Measurements from ENCODE around the gene HTT-AS.

Gene HTT-AS

DNA sequence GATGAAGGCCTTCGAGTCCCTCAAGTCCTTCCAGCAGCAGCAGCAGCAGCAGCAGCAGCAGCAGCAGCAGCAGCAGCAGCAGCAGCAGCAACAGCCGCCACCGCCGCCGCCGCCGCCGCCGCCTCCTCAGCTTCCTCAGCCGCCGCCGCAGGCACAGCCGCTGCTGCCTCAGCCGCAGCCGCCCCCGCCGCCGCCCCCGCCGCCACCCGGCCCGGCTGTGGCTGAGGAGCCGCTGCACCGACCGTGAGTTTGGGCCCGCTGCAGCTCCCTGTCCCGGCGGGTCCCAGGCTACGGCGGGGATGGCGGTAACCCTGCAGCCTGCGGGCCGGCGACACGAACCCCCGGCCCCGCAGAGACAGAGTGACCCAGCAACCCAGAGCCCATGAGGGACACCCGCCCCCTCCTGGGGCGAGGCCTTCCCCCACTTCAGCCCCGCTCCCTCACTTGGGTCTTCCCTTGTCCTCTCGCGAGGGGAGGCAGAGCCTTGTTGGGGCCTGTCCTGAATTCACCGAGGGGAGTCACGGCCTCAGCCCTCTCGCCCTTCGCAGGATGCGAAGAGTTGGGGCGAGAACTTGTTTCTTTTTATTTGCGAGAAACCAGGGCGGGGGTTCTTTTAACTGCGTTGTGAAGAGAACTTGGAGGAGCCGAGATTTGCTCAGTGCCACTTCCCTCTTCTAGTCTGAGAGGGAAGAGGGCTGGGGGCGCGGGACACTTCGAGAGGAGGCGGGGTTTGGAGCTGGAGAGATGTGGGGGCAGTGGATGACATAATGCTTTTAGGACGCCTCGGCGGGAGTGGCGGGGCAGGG lies 711 bp upstream of the HTT-AS start:
- no peak for TF ChIP-seq GATA3 (IDR thresholded peaks at IDR 0.05; ENCODE audit: low read depth, low read length)
- TF ChIP-seq GATA2 (IDR thresholded peaks at IDR 0.05; ENCODE audit: low read depth, low read length), result no peak

DNA sequence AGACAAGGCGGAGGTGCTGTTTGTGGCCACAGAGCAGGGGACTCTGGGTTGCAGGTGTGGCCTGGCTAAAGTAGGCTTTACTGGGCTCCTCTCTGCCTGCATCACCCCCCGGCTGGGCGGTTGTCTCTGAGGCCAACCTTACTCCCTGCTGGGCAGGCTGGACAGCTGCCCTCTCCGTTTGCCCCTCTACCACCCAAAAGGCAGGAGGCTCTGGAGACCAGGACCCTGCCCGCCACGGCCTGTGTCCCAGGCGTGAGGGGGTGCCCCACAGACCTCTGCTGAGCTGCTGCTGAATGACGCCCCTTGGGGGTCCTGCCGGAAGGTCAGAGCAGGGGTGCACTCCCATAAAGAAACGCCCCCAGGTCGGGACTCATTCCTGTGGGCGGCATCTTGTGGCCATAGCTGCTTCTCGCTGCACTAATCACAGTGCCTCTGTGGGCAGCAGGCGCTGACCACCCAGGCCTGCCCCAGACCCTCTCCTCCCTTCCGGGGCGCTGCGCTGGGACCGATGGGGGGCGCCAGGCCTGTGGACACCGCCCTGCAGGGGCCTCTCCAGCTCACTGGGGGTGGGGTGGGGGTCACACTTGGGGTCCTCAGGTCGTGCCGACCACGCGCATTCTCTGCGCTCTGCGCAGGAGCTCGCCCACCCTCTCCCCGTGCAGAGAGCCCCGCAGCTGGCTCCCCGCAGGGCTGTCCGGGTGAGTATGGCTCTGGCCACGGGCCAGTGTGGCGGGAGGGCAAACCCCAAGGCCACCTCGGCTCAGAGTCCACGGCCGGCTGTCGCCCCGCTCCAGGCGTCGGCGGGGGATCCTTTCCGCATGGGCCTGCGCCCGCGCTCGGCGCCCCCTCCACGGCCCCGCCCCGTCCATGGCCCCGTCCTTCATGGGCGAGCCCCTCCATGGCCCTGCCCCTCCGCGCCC lies 920 bp downstream of the HTT-AS start:
- TF ChIP-seq GATA3 (IDR thresholded peaks at IDR 0.05; ENCODE audit: low read depth, low read length) (no peak), GATA2 (IDR thresholded peaks at IDR 0.05; ENCODE audit: low read depth, low read length) (no peak)

DNA sequence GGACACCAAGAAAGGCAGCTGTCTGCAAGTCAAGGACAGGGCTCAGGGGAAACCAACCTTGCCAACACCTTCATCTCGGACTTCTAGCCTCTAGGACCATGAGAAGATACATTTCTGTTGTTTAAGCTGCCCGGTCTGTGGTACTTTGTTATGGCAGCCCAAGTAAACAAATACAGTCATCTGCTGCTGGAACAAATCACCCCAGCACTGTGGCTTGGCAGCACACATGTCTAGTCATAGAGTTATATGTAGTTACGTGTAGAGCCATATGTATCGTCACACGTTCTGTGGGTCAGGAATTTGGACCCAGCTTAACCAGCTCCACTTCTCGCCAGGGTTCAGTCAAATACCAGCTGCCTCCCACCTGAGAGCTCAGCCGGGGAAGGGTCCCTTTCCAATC lies 2.5 kb downstream of the HTT-AS start:
- TF ChIP-seq GATA3 (IDR thresholded peaks at IDR 0.05; ENCODE audit: low read depth, low read length) (no peak), GATA2 (IDR thresholded peaks at IDR 0.05; ENCODE audit: low read depth, low read length) (no peak)

DNA sequence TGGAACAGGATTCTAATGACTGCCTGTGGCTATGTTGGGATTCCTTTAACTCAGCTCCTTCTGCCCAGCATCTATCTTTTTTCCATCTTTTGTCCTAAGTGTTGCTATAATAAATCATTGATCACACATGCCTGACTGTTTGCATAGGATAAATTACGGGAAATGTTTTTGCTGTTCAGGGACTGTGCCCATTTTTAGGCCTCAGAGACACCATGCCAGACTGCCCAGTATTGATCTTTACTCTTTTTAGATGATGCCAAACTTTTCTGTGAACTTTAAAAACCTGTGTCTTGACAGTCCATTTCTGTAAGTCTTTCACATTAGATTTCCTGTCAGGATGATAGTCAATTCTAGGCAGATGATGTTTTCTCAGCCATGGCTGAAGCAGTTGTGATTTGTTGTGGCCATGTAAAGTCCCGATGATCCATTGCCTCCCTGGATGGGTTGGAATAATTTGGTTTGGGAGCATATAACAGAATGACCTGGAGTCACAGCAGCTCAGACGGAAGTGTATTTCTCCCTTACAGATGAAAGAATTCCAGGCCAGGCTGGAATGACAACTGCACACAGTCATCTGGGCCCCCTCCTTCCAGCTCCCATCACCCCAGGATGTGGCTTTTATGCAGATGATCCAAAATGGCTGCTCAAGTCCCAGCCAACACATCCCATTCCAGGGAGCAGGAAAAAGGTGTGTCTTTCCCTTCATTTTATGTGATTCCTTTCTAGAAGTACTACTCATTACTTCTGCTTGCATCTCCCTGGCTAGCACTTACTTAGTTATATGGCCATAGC lies 3.4 kb downstream of the HTT-AS start:
- no peak for TF ChIP-seq GATA2 (IDR thresholded peaks at IDR 0.05; ENCODE audit: low read depth, low read length)
- TF ChIP-seq GATA3 (IDR thresholded peaks at IDR 0.05; ENCODE audit: low read depth, low read length), result no peak

DNA sequence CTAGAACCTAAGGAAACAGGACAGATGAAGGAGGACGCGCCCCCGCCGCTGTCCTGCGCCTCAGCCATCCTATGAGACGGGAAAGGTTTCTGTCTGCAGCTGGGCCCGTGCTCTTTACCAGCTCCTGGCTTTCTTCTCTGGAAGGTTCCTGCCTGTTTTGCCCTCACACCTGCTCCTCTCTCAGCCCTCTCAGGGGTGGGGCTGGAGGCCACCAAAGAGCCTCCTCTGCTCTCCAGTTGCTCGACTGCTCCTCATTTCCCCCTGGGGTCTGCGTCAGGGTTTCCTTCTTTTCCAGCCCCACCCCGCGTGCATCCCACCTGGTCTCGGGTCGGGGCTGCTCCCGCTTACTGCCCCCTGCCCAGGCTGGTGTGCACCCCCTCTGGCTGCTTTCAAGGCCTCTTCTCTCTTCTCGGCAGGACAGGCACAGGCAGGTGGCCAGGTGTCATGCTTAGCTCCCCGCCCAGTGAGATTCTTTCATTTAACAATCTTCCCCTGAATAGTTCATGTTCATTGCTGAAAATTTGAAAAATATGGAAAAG lies 4.6 kb downstream of the HTT-AS start:
- no peak for TF ChIP-seq GATA3 (IDR thresholded peaks at IDR 0.05; ENCODE audit: low read depth, low read length)
- no peak for TF ChIP-seq GATA2 (IDR thresholded peaks at IDR 0.05; ENCODE audit: low read depth, low read length)

DNA sequence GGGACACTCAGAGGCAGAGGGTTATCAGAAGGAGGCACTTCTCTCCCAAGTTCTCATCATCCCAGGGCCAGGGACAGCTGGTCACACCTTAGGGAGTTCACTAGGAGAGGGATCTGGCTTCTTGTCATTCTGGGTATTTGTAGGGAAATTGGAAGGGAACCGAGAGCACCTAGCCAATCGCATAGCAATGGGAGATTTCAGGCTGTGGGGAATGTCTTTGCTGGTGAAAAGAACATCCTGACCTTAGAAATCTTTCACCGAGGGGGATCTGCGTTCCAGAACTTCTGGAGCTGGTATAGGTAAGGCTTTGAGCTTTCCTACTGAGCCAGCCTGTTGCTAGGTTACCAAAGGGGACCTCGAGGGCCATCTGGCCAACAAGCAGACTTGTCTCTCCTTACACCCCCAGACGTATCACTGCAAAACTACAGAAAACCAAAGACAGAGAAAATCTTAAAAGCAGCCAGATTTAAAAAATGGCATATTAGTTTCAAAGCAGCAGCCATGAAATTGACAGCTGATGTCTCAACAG lies 6.8 kb downstream of the HTT-AS start:
- no peak for TF ChIP-seq GATA2 (IDR thresholded peaks at IDR 0.05; ENCODE audit: low read depth, low read length)
- TF ChIP-seq GATA3 (IDR thresholded peaks at IDR 0.05; ENCODE audit: low read depth, low read length), result no peak

DNA sequence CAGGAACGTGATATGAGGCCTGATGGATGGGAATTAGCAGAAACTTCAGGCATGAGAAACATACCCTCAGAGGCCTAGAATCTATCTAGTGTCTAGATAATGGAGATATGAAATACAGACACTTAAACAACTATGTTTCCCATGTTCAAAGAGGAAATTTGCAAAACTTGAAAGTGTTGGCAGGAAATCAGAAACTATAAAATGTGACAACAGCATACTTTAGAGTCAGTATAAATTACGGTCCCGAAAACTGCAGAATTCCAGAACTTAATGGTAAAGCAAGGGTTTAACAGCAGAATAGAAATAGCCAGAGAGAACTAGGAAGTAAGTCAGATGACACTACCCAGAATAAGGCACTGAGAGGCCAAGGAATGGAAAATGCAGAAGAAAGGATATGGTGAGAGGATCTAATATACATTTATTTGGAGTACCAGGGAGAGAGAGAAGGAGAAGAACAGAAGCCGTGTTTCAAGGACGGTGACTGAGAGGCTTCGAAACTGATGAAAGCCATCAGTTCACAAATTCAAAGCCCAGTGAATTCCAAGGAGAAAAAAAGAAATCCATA lies 7.4 kb downstream of the HTT-AS start:
- TF ChIP-seq GATA3 (IDR thresholded peaks at IDR 0.05; ENCODE audit: low read depth, low read length) (no peak), GATA2 (IDR thresholded peaks at IDR 0.05; ENCODE audit: low read depth, low read length) (no peak)

DNA sequence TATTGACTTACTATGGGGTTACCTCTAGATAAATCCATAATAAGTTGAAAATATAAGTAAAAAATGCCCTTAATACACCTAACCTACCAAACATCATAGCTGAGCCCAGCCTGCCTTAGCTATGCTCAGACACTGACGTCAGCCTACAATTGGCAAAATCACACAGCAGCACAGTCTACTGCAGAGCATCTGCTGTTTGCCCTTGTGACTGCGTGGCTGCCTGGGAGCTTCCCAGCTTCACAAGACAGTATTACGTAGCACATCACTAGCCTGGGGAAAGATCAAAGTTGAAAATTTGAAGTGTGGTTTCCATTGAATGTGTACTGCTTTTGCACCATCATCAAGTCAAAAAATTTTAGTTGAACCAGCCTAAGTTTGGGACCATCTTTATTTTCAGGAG lies 8.8 kb downstream of the HTT-AS start:
- TF ChIP-seq GATA3 (IDR thresholded peaks at IDR 0.05; ENCODE audit: low read depth, low read length) (no peak), GATA2 (IDR thresholded peaks at IDR 0.05; ENCODE audit: low read depth, low read length) (no peak)

DNA sequence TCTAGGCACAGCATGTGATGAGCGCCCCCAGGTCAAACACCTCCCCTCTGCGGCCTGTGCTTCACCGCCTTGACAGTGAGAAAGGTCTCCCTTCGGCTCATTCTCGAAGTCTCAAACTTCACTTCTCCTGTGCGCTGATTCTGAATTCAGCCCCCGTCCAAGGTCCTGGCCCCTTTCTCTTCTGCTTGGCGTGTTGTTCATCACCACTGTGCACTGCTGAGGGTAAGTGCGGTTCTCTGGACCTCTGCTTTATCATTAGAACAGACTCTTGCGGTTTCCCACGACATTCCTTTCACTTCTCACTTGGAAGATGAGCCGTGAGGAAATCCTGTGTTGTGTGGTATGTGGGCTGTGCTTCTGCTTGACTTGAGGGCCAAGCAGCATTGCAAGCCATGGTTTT lies 11.9 kb downstream of the HTT-AS start:
- TF ChIP-seq GATA3 (IDR thresholded peaks at IDR 0.05; ENCODE audit: low read depth, low read length), result no peak
- TF ChIP-seq GATA2 (IDR thresholded peaks at IDR 0.05; ENCODE audit: low read depth, low read length), result no peak

DNA sequence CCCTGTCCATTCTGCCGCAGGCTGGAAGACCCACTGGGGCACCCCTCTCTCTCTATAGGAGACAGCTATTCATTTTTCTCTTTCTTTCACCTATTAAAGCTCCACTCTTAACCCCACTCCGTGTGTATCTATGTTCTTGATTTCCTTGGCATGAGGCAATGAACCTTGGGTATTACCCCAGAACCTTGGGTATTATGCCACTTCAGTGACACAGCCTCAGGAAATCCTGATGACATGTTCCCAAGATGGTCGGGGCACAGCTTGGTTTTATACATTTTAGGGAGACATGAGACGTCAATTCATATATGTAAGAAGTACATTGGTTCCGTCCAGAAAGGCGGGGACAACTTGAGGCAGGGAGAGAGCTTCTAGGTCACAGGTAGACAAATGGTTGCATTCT lies 13.4 kb downstream of the HTT-AS start:
- no peak for TF ChIP-seq GATA2 (IDR thresholded peaks at IDR 0.05; ENCODE audit: low read depth, low read length)
- no peak for TF ChIP-seq GATA3 (IDR thresholded peaks at IDR 0.05; ENCODE audit: low read depth, low read length)

DNA sequence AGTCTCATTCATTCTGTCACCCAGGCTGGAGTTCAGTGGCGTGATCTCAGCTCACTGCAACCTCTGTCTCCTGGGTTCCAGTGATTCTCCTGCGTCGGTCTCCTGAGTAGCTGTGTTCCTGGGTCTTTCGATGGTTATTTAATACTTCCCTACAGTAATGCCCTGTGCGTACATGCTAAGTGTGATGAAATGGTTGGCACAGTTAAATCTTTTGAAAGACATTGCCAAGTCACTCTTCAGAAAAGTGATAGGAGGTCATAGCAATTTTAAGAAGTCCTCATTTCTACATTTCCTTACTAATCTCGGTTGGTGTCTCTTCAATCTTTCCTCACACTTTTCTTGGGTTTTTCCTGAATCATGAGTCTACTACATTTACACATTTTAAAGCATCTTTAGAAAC lies 14.4 kb downstream of the HTT-AS start:
- no peak for TF ChIP-seq GATA3 (IDR thresholded peaks at IDR 0.05; ENCODE audit: low read depth, low read length)
- no peak for TF ChIP-seq GATA2 (IDR thresholded peaks at IDR 0.05; ENCODE audit: low read depth, low read length)

DNA sequence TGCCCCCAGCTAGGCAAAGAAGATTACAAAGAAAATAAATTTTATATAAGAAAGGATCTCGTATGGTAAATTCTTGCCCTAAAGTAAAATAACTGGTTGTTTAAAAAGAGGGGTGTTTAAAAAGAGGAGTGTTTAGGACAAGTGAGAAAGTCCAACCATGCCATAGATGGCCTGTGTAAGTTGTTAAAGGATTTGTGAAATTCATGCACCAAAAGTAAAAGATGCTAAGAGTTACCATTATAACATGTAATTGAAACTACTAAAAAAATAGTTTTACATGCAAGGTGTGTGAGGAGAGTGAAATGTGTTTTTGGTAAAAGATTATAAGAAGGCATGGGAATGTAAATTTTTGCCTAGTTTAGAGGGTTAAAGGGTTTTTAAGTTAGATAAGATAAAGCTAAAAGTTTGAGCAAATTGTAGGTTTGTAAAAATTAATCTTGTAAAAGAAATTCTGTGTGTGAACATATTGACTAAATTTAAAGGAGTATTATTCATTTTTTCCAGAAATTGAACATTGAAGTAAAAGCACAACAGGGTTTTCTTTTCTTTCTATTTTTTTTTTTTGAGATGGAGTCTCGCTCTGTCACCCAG lies 20.1 kb downstream of the HTT-AS start:
- TF ChIP-seq GATA3 (IDR thresholded peaks at IDR 0.05; ENCODE audit: low read depth, low read length) (no peak), GATA2 (IDR thresholded peaks at IDR 0.05; ENCODE audit: low read depth, low read length) (no peak)

Measured in SH-SY5Y (cell line).